ENCODE results near the gene FGD6.
"Not testable (repeated sequence)": the region's sequence is repeated elsewhere in the genome, so short reads cannot be mapped to it uniquely, and the experiment has no call there.

Gene FGD6

GRCh38 chr12:95217377-95218149 is at the start of gene FGD6, which contains the start of gene VEZT:
Gene FGD6 (minus strand): TSS chr12:95217467. CDS start chr12:95217240, 227 bp downstream.
Gene VEZT (plus strand): TSS chr12:95217807. CDS start chr12:95217851, 44 bp downstream.
- peak; percentile 100 for DNase-seq
- in situ Hi-C loops (cut with HindIII; ENCODE audit: low pct_ligation_motif_present, low pct_unique_long_range_greater_than_20kb, low sequenced_read_pairs), result no loop called here

GRCh38 chr12:95266254-95266653 is 49.0 kb upstream of the FGD6 start:
- in situ Hi-C loops (cut with HindIII; ENCODE audit: low pct_ligation_motif_present, low pct_unique_long_range_greater_than_20kb, low sequenced_read_pairs), result no loop called here
- DNase-seq, result no peak

- in situ Hi-C loops (cut with HindIII; ENCODE audit: low pct_ligation_motif_present, low pct_unique_long_range_greater_than_20kb, low sequenced_read_pairs), result no loop called here
- no peak for DNase-seq
Measured at GRCh38 chr12:95265765-95266164, 48.5 kb upstream of the FGD6 start.

GRCh38 chr12:95262808-95263207 is 45.5 kb upstream of the FGD6 start:
- DNase-seq, result no peak
- in situ Hi-C loops (cut with HindIII; ENCODE audit: low pct_ligation_motif_present, low pct_unique_long_range_greater_than_20kb, low sequenced_read_pairs), result no loop called here

GRCh38 chr12:95261109-95261508 is 43.8 kb upstream of the FGD6 start:
- no peak for DNase-seq
- in situ Hi-C loops (cut with HindIII; ENCODE audit: low pct_ligation_motif_present, low pct_unique_long_range_greater_than_20kb, low sequenced_read_pairs), result no loop called here

- in situ Hi-C loops (cut with HindIII; ENCODE audit: low pct_ligation_motif_present, low pct_unique_long_range_greater_than_20kb, low sequenced_read_pairs), result no loop called here
- no peak for DNase-seq
Measured at GRCh38 chr12:95259368-95259767, 42.1 kb upstream of the FGD6 start.

- no peak for DNase-seq
- in situ Hi-C loops (cut with HindIII; ENCODE audit: low pct_ligation_motif_present, low pct_unique_long_range_greater_than_20kb, low sequenced_read_pairs), result no loop called here
Measured at GRCh38 chr12:95258803-95259202, 41.5 kb upstream of the FGD6 start.

- in situ Hi-C loops (cut with HindIII; ENCODE audit: low pct_ligation_motif_present, low pct_unique_long_range_greater_than_20kb, low sequenced_read_pairs), result no loop called here
- DNase-seq, result no peak
Measured at GRCh38 chr12:95258151-95258550, 40.9 kb upstream of the FGD6 start.

- in situ Hi-C loops (cut with HindIII; ENCODE audit: low pct_ligation_motif_present, low pct_unique_long_range_greater_than_20kb, low sequenced_read_pairs), result no loop called here
- no peak for DNase-seq
Measured at GRCh38 chr12:95257541-95257940, 40.3 kb upstream of the FGD6 start.

GRCh38 chr12:95253386-95253785 is 36.1 kb upstream of the FGD6 start:
- in situ Hi-C loops (cut with HindIII; ENCODE audit: low pct_ligation_motif_present, low pct_unique_long_range_greater_than_20kb, low sequenced_read_pairs), result no loop called here
- DNase-seq, result no peak

GRCh38 chr12:95248604-95249360 is 31.5 kb upstream of the FGD6 start:
- DNase-seq, result no peak
- in situ Hi-C loops (cut with HindIII; ENCODE audit: low pct_ligation_motif_present, low pct_unique_long_range_greater_than_20kb, low sequenced_read_pairs), result no loop called here

GRCh38 chr12:95248095-95248494 is 30.8 kb upstream of the FGD6 start:
- no peak for DNase-seq
- in situ Hi-C loops (cut with HindIII; ENCODE audit: low pct_ligation_motif_present, low pct_unique_long_range_greater_than_20kb, low sequenced_read_pairs), result no loop called here

- in situ Hi-C loops (cut with HindIII; ENCODE audit: low pct_ligation_motif_present, low pct_unique_long_range_greater_than_20kb, low sequenced_read_pairs), result no loop called here
- DNase-seq, result no peak
Measured at GRCh38 chr12:95244350-95244749, 27.1 kb upstream of the FGD6 start.

- in situ Hi-C loops (cut with HindIII; ENCODE audit: low pct_ligation_motif_present, low pct_unique_long_range_greater_than_20kb, low sequenced_read_pairs), result no loop called here
- DNase-seq, result no peak
Measured at GRCh38 chr12:95243497-95244183, 26.4 kb upstream of the FGD6 start.

GRCh38 chr12:95241761-95242506 is 24.7 kb upstream of the FGD6 start:
- in situ Hi-C loops (cut with HindIII; ENCODE audit: low pct_ligation_motif_present, low pct_unique_long_range_greater_than_20kb, low sequenced_read_pairs), result no loop called here
- DNase-seq, result no peak

- in situ Hi-C loops (cut with HindIII; ENCODE audit: low pct_ligation_motif_present, low pct_unique_long_range_greater_than_20kb, low sequenced_read_pairs); DNase-seq: not testable (repeated sequence)
Measured at GRCh38 chr12:95241138-95241537, 23.9 kb upstream of the FGD6 start.

- in situ Hi-C loops (cut with HindIII; ENCODE audit: low pct_ligation_motif_present, low pct_unique_long_range_greater_than_20kb, low sequenced_read_pairs), result no loop called here
- DNase-seq, result no peak
Measured at GRCh38 chr12:95240556-95240955, 23.3 kb upstream of the FGD6 start.

- in situ Hi-C loops (cut with HindIII; ENCODE audit: low pct_ligation_motif_present, low pct_unique_long_range_greater_than_20kb, low sequenced_read_pairs), result not testable (repeated sequence)
Measured at GRCh38 chr12:95239835-95240234, 22.6 kb upstream of the FGD6 start.

GRCh38 chr12:95239216-95239615 is 21.9 kb upstream of the FGD6 start:
- DNase-seq, result no peak
- in situ Hi-C loops (cut with HindIII; ENCODE audit: low pct_ligation_motif_present, low pct_unique_long_range_greater_than_20kb, low sequenced_read_pairs), result no loop called here

More at GRCh38 chr12:95239835-95240234, 22.6 kb upstream of the FGD6 start:
- DNase-seq, result not testable (repeated sequence)

Data from ACHN (cell line).